Hepatocyte (in vitro differentiated cells): ENCODE measurements around the gene MARCHF3. TPM values are rescaled to one million over a fixed set of nuclear protein-coding genes. Genes with fewer than 3 reads are reported as not detected.

ENCODE experiments used
- DNase-seq: peaks from one replicate; pipeline ENCODE4 v3.0.0-alpha.2; 2016; ENCODE audit warnings: low spot score
- H2AFZ ChIP-seq: fragments of 200-600 bp; sonication (generic); 2 replicates; pipeline ENCODE4 v1.6.0; 2016; ENCODE audit warnings: antibody characterized with exemption, mild to moderate bottlenecking
- H3K27ac ChIP-seq: fragments of 200-600 bp; sonication (generic); 2 replicates; pipeline ENCODE4 v1.5.1; 2016; ENCODE audit warnings: mild to moderate bottlenecking
- H3K27me3 ChIP-seq: fragments of 200-600 bp; sonication (generic); 2 replicates; pipeline ENCODE4 v1.6.1; 2016
- H3K36me3 ChIP-seq: fragments of 200-600 bp; sonication (generic); replicated peaks from 2 replicates; pipeline ENCODE4 v1.5.1; 2016; ENCODE audit warnings: low read depth; ENCODE audit not compliant: insufficient read depth
- H3K4me1 ChIP-seq: fragments of 200-600 bp; sonication (generic); 2 replicates; pipeline ENCODE4 v1.5.1; 2016; ENCODE audit warnings: mild to moderate bottlenecking, moderate library complexity; ENCODE audit not compliant: insufficient read depth
- H3K4me2 ChIP-seq: fragments of 200-600 bp; sonication (generic); 2 replicates; pipeline ENCODE4 v1.6.0; 2016
- H3K4me3 ChIP-seq: fragments of 200-600 bp; sonication (generic); 2 replicates; pipeline ENCODE4 v1.5.1; 2016; ENCODE audit warnings: mild to moderate bottlenecking
- H3K79me2 ChIP-seq: fragments of 200-600 bp; sonication (generic); 2 replicates; pipeline ENCODE4 v1.6.0; 2017; ENCODE audit warnings: mild to moderate bottlenecking
- H3K9me2 ChIP-seq: fragments of 200-600 bp; sonication (generic); replicated peaks from 2 replicates; pipeline ENCODE4 v1.6.0; 2017; ENCODE audit warnings: mild to moderate bottlenecking; ENCODE audit not compliant: insufficient read depth
- H3K9me3 ChIP-seq: fragments of 200-600 bp; sonication (generic); 2 replicates; pipeline ENCODE4 v1.5.1; 2016; ENCODE audit warnings: low read depth, mild to moderate bottlenecking
- H4K20me1 ChIP-seq: fragments of 200-600 bp; sonication (generic); 2 replicates; pipeline ENCODE4 v1.6.0; 2016; ENCODE audit warnings: mild to moderate bottlenecking; ENCODE audit not compliant: insufficient read depth, poor library complexity, severe bottlenecking
- CTCF ChIP-seq: fragments of 200-600 bp; sonication (generic); IDR thresholded peaks from 2 replicates; pipeline ENCODE4 v1.5.1; 2016; ENCODE audit warnings: antibody characterized with exemption, mild to moderate bottlenecking; ENCODE audit not compliant: poor library complexity
- EZH2 ChIP-seq: fragments of 200-600 bp; sonication (generic); IDR thresholded peaks from 2 replicates; pipeline ENCODE4 v1.6.1; 2016; ENCODE audit warnings: antibody characterized with exemption, mild to moderate bottlenecking, borderline replicate concordance
- EZH2phosphoT487 ChIP-seq: fragments of 200-600 bp; sonication (generic); IDR thresholded peaks from one replicate; pipeline ENCODE4 v1.6.1; 2018; ENCODE audit warnings: antibody characterized with exemption, mild to moderate bottlenecking, low read depth, moderate library complexity; ENCODE audit not compliant: unreplicated experiment, severe bottlenecking
- WGBS: methylation state at CpG from one replicate; pipeline ENCODE4 v1.1.6; 2016; ENCODE audit warnings: low lambda C conversion rate; ENCODE audit errors: missing lambda C conversion rate; 5-methylcytosine and 5-hydroxymethylcytosine counted together
- polyA plus RNA-seq: library from polyadenylated mRNA; unstranded; fragments of >200 nt; fragmentation: Nextera tagmentation; extraction: Ambion mirVana; gene quantifications from 2 replicates; pipeline ENCODE4 v1.2.1, GENCODE V29; 2016
- total RNA-seq: library from RNA; depleted of rRNA; stranded (reverse); fragments of >200 nt; gene quantifications from 2 replicates; pipeline ENCODE4 v1.2.3, GENCODE V29; 2014

Gene MARCHF3
- total and polyA plus RNA-seq, 2 experiments from 2014 or later = 9.4 to 20.4 TPM

DNA sequence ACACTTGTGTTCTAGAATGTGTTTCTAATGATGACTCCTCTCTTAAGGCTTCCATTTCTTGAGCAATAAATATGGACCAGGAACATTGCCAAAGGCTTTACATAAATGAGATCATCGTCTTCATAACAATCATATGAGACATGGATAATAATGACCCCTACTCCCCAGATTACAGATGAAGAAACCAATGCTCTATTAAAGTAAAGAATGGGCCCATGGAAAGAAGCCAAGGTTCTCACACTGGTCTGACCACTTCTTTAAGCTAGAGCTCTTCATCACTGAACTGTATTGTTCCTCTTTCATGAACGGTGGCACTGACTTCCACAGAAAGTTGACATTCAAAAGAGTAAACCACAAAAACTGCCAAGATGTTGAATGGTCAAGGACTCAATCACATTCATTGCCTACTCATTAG is 65.3 kb downstream of the MARCHF3 start:
- no peaks in the 10 kb centered on the region for H3K9me3 ChIP-seq
- no peak overlapping the region for H3K27ac ChIP-seq
- no peaks in the 10 kb centered on the region for H3K36me3 ChIP-seq
- no peak for TF ChIP-seq EZH2
- TF ChIP-seq EZH2phosphoT487 = no peak
- no peak for TF ChIP-seq CTCF
- H2AFZ ChIP-seq = no peak overlapping the region
- H3K4me1 ChIP-seq = no peaks in the 10 kb centered on the region
- H3K9me2 ChIP-seq = no peaks in the 10 kb centered on the region
- H3K79me2 ChIP-seq = no peaks in the 10 kb centered on the region
- H3K4me3 ChIP-seq = no peak overlapping the region
- DNase-seq = no peak
- no peaks in the 10 kb centered on the region for H4K20me1 ChIP-seq
- H3K27me3 ChIP-seq = no peaks in the 10 kb centered on the region
- no peak overlapping the region for H3K4me2 ChIP-seq
- WGBS = 90% methylated on average over 2 of the region's 2 CpGs

DNA sequence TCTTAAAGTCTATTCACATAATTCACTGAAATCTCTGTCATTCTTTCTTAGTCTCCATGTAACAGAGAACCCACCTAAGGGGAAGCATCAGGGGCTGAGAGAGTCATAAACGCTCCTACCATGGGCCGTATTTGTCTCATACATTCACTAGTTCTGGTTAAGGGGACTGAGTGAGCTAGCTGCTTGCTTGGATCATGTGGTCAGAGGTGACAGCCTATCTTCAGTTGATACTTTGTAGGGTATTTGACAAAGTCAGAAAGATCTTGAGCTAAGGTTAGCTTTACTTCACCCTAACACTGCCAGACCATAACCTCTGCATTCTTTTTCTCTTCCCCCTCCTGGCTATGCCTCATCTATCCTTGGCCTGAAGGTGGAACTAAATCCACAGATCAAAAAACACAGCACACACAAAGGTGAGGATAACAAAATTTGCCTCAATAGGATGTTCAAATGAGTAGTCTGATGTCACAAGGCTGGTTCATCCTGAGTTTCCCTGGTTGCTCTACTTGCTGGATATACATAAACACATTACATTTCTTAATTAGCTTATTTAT is 66.5 kb downstream of the MARCHF3 start:
- DNase-seq = no peak
- Histone ChIP-seq H3K27ac (no peak overlapping the region), H3K27me3 (no peaks in the 10 kb centered on the region)

GRCh38 chr5:126961702-126962101 is 68.7 kb downstream of the MARCHF3 start:
- no peak overlapping the region for H3K4me2 ChIP-seq

More for the DNA sequence above, 66.5 kb downstream of the MARCHF3 start:
- H3K4me3 ChIP-seq = no peak overlapping the region
- WGBS = 82% methylated on average over 2 of the region's 2 CpGs
- no peaks in the 10 kb centered on the region for H3K9me2 ChIP-seq
- no peaks in the 10 kb centered on the region for H4K20me1 ChIP-seq
- no peaks in the 10 kb centered on the region for H3K9me3 ChIP-seq
- no peak overlapping the region for H2AFZ ChIP-seq
- no peaks in the 10 kb centered on the region for H3K79me2 ChIP-seq
- H3K4me2 ChIP-seq = no peak overlapping the region
- no peak for TF ChIP-seq EZH2
- no peak for TF ChIP-seq EZH2phosphoT487
- TF ChIP-seq CTCF = no peak
- no peaks in the 10 kb centered on the region for H3K4me1 ChIP-seq
- H3K36me3 ChIP-seq = no peaks in the 10 kb centered on the region

More at GRCh38 chr5:126961702-126962101, 68.7 kb downstream of the MARCHF3 start:
- no peak for DNase-seq
- Histone ChIP-seq H4K20me1 (no peaks in the 10 kb centered on the region), H3K9me3 (no peaks in the 10 kb centered on the region), H3K79me2 (no peaks in the 10 kb centered on the region), H2AFZ (no peak overlapping the region), H3K27ac (no peak overlapping the region), H3K9me2 (no peaks in the 10 kb centered on the region), H3K36me3 (no peaks in the 10 kb centered on the region), H3K27me3 (no peaks in the 10 kb centered on the region), H3K4me1 (no peaks in the 10 kb centered on the region), H3K4me3 (no peak overlapping the region)
- 66% methylated on average over 2 of the region's 2 CpGs for WGBS
- no peak for TF ChIP-seq CTCF
- no peak for TF ChIP-seq EZH2phosphoT487
- no peak for TF ChIP-seq EZH2
